IMR-90 (cell line): Measurements from ENCODE around the gene CPNE9. TPM values are rescaled to one million over a fixed set of nuclear protein-coding genes. Genes with fewer than 3 reads are reported as not detected.

Experiments used
- ATAC-seq: fragments of 200-7000 bp; cut with Tn5 transposase; 2 replicates; pipeline ENCODE4 v1.9.1; 2020; ENCODE audit warnings: low read depth, mild to moderate bottlenecking, moderate library complexity
- BruUV-seq: library from RNA; stranded (reverse); fragments of 400-500 nt; replicated peaks from 2 replicates; lab custom pipeline; 2021; lab: Mats Ljungman, UMichigan
- CTCF ChIA-PET: fragments of 300-600 bp; formaldehyde crosslinking; extraction: SDS; loops from one replicate; lab custom pipeline; 2021; ENCODE audit warnings: antibody characterized with exemption; lab: Yijun Ruan, JAX
- POLR2A ChIA-PET: fragments of 300-600 bp; sonication (Branson Sonifier 250); formaldehyde crosslinking; loops from one replicate; lab custom pipeline; 2022; ENCODE audit warnings: antibody characterized with exemption; ENCODE audit not compliant: unreplicated experiment; lab: Charles Lee
- DNase-seq: peaks from one replicate; pipeline ENCODE4 v3.0.0; 2013
- H2AFZ ChIP-seq: replicated peaks from 2 replicates; pipeline ENCODE3; 2013; ENCODE audit warnings: low read length, mild to moderate bottlenecking; ENCODE audit not compliant: poor library complexity
- H2AK5ac ChIP-seq: 2 replicates; pipeline ENCODE4 v1.6.1; 2013; ENCODE audit warnings: low read depth, low read length, inconsistent platforms
- H2AK9ac ChIP-seq: replicated peaks from 2 replicates; pipeline ENCODE3; 2013; ENCODE audit warnings: mild to moderate bottlenecking, low read depth, low read length, moderate library complexity; ENCODE audit not compliant: poor library complexity
- H2BK120ac ChIP-seq: 2 replicates; pipeline ENCODE4 v1.6.1; 2013; ENCODE audit warnings: low read depth, low read length, inconsistent platforms
- H2BK15ac ChIP-seq: 3 replicates; pipeline ENCODE4 v1.6.1; 2013; ENCODE audit warnings: low read depth, low read length, inconsistent platforms
- H2BK20ac ChIP-seq: 2 replicates; pipeline ENCODE4 v1.6.1; 2013; ENCODE audit warnings: low read depth, mild to moderate bottlenecking, inconsistent platforms, low read length, moderate library complexity
- H2BK5ac ChIP-seq: 2 replicates; pipeline ENCODE4 v1.6.1; 2013; ENCODE audit warnings: mild to moderate bottlenecking, low read depth, low read length, inconsistent platforms; ENCODE audit not compliant: poor library complexity, severe bottlenecking
- H3K14ac ChIP-seq: replicated peaks from 2 replicates; pipeline ENCODE4 v1.6.1; 2013; ENCODE audit warnings: low read depth, low read length, inconsistent platforms
- H3K18ac ChIP-seq: 2 replicates; pipeline ENCODE4 v1.6.1; 2013; ENCODE audit warnings: low read depth, low read length, control low read depth
- H3K23ac ChIP-seq: 2 replicates; pipeline ENCODE4 v1.6.1; 2013; ENCODE audit warnings: low read depth, low read length, inconsistent platforms
- H3K27ac ChIP-seq: 2 replicates; pipeline ENCODE4 v1.5.1; 2013; ENCODE audit warnings: mild to moderate bottlenecking, control low read depth, low read length; ENCODE audit not compliant: insufficient read depth
- H3K27me3 ChIP-seq: 2 replicates; pipeline ENCODE4 v1.6.1; 2013; ENCODE audit warnings: low read length; ENCODE audit not compliant: control insufficient read depth, insufficient read depth
- H3K36me3 ChIP-seq: 2 replicates; pipeline ENCODE4 v1.6.1; 2013; ENCODE audit warnings: low read length, mixed read lengths; ENCODE audit not compliant: control insufficient read depth, insufficient read depth
- H3K4ac ChIP-seq: 2 replicates; pipeline ENCODE4 v1.6.1; 2013; ENCODE audit warnings: low read depth, low read length, inconsistent platforms
- H3K4me1 ChIP-seq: 2 replicates; pipeline ENCODE4 v1.6.1; 2013; ENCODE audit warnings: low read length, mixed read lengths; ENCODE audit not compliant: control insufficient read depth, insufficient read depth
- H3K4me2 ChIP-seq: 2 replicates; pipeline ENCODE4 v1.6.1; 2013; ENCODE audit warnings: low read depth, mild to moderate bottlenecking, control low read depth, low read length, moderate library complexity
- H3K4me3 ChIP-seq: 2 replicates; pipeline ENCODE4 v1.5.1; 2013; ENCODE audit warnings: low read depth, mild to moderate bottlenecking, control low read depth, low read length, moderate library complexity; ENCODE audit not compliant: insufficient read depth
- H3K56ac ChIP-seq: 2 replicates; pipeline ENCODE4 v1.6.1; 2013; ENCODE audit warnings: low read length, inconsistent platforms; ENCODE audit not compliant: insufficient read depth; ENCODE audit errors: extremely low read depth
- H3K79me1 ChIP-seq, 2 experiments: 2 replicates each; pipeline ENCODE4 v1.6.1; 2013; ENCODE audit warnings: low read length in 2 of 2, inconsistent platforms in 1 of 2, low read depth in 1 of 2
- H3K9ac ChIP-seq: 2 replicates; pipeline ENCODE4 v1.6.1; 2013; ENCODE audit warnings: low read depth, low read length, control low read depth
- H3K9me1 ChIP-seq: 2 replicates; pipeline ENCODE4 v1.6.1; 2013; ENCODE audit warnings: low read length, inconsistent platforms; ENCODE audit not compliant: insufficient read depth
- H3K9me3 ChIP-seq: 2 replicates; pipeline ENCODE4 v1.6.1; 2013; ENCODE audit warnings: low read length; ENCODE audit not compliant: control insufficient read depth, insufficient read depth
- H4K20me1 ChIP-seq: 2 replicates; pipeline ENCODE4 v1.6.1; 2013; ENCODE audit warnings: low read length, inconsistent platforms; ENCODE audit not compliant: insufficient read depth
- H4K5ac ChIP-seq: 2 replicates; pipeline ENCODE4 v1.6.1; 2013; ENCODE audit warnings: mild to moderate bottlenecking, low read depth, low read length, control low read depth
- H4K8ac ChIP-seq, 2 experiments: 2 replicates each; pipeline ENCODE4 v1.6.1; 2013; ENCODE audit warnings: low read depth in 2 of 2, low read length in 2 of 2, control low read depth in 1 of 2, inconsistent platforms in 1 of 2
- H4K91ac ChIP-seq: 2 replicates; pipeline ENCODE4 v1.6.1; 2013; ENCODE audit warnings: low read depth, low read length, inconsistent platforms; ENCODE audit not compliant: insufficient read depth
- BHLHE40 ChIP-seq: fragments of 150-350 bp; IDR thresholded peaks from 2 replicates; pipeline ENCODE4 v1.6.1; 2016; ENCODE audit warnings: mild to moderate bottlenecking, low read depth, low read length
- CEBPB ChIP-seq: IDR thresholded peaks from 2 replicates; pipeline ENCODE4 v1.6.1; 2012; ENCODE audit warnings: low read depth, low read length, improper control_type of control experiment
- CHD1 ChIP-seq: IDR thresholded peaks from 2 replicates; pipeline ENCODE4 v1.6.1; 2012; ENCODE audit warnings: low read depth, low read length, improper control_type of control experiment
- FOS ChIP-seq: fragments of 150-350 bp; IDR thresholded peaks from 2 replicates; pipeline ENCODE4 v1.6.1; 2016; ENCODE audit warnings: low read depth, low read length
- MAFK ChIP-seq: IDR thresholded peaks from 2 replicates; pipeline ENCODE4 v1.6.1; 2012; ENCODE audit warnings: low read depth, low read length, improper control_type of control experiment
- MAZ ChIP-seq: IDR thresholded peaks from 2 replicates; pipeline ENCODE4 v1.6.1; 2012; ENCODE audit warnings: low read depth, mild to moderate bottlenecking, low read length, improper control_type of control experiment, moderate library complexity, borderline replicate concordance
- MXI1 ChIP-seq: IDR thresholded peaks from 2 replicates; pipeline ENCODE4 v1.6.1; 2012; ENCODE audit warnings: low read depth, mild to moderate bottlenecking, low read length, moderate library complexity, borderline replicate concordance
- NFE2L2 ChIP-seq: fragments of 150-350 bp; IDR thresholded peaks from 2 replicates; pipeline ENCODE4 v1.6.1; 2016; ENCODE audit warnings: low read depth, mild to moderate bottlenecking, low read length
- RCOR1 ChIP-seq: IDR thresholded peaks from 2 replicates; pipeline ENCODE4 v1.6.1; 2012; ENCODE audit warnings: mild to moderate bottlenecking, low read length, improper control_type of control experiment; ENCODE audit not compliant: insufficient replicate concordance
- RFX5 ChIP-seq: IDR thresholded peaks from 2 replicates; pipeline ENCODE4 v1.8.0; 2012; ENCODE audit warnings: low read depth, mild to moderate bottlenecking, low read length, moderate library complexity
- SMC3 ChIP-seq: fragments of 150-350 bp; IDR thresholded peaks from 2 replicates; pipeline ENCODE4 v1.6.1; 2016; ENCODE audit warnings: low read depth, mild to moderate bottlenecking, antibody characterized with exemption, low read length, moderate library complexity
- WGBS, 2 experiments: methylation state at CpG; one replicate each; pipeline versions ENCODE4 v1.1.5 to v1.1.7; 2013; ENCODE audit warnings: missing lambda C conversion rate in 2 of 2; ENCODE audit not compliant: insufficient read length in 1 of 2; ENCODE audit errors: extremely low coverage in 2 of 2; 5-methylcytosine and 5-hydroxymethylcytosine counted together
- dilution Hi-C: fragments of 300-500 bp; cut with HindIII; formaldehyde crosslinking; loops from one replicate; pipeline ENCODE4 v1.14.3; 2018; ENCODE audit warnings: low sequenced_read_pairs; ENCODE audit not compliant: unreplicated experiment
- in situ Hi-C: fragments of 300-500 bp; cut with MboI; formaldehyde crosslinking; loops from 3 replicates; pipeline ENCODE4 v1.14.3; 2019; ENCODE audit warnings: low sequenced_read_pairs, inconsistent platforms, mixed read lengths
- intact Hi-C: fragments of 100-400 bp; cut with micrococcal nuclease; formaldehyde crosslinking; loops from 2 replicates; pipeline ENCODE4 v1.10.0; 2022
- polyA plus RNA-seq, 3 experiments: library from polyadenylated mRNA; depleted of rRNA; stranded (reverse); fragments of >200 nt; gene quantifications; 2 replicates each; pipeline ENCODE4 v1.2.3, GENCODE V29; 2012; ENCODE audit warnings: low replicate concordance in 1 of 3
- total RNA-seq: library from RNA; depleted of rRNA; stranded (reverse); fragments of >200 nt; gene quantifications from 2 replicates; pipeline ENCODE4 v1.2.3, GENCODE V29; 2012
- TF ChIP-seq, protein P1 (sequence below): fragments of 150-350 bp; IDR thresholded peaks from 2 replicates; pipeline ENCODE4 v1.6.1; 2017; ENCODE audit warnings: mild to moderate bottlenecking, antibody characterized with exemption, low read length, low read depth
- TF ChIP-seq, protein P2 (sequence below): fragments of 150-350 bp; IDR thresholded peaks from 2 replicates; pipeline ENCODE4 v1.6.1; 2016; ENCODE audit warnings: low read depth, mild to moderate bottlenecking, low read length, moderate library complexity, borderline replicate concordance
- TF ChIP-seq, protein P3 (sequence below): conservative IDR thresholded peaks from 2 replicates; pipeline ENCODE4 v1.5.1; 2012; ENCODE audit warnings: mild to moderate bottlenecking, low read depth, low read length, improper control_type of control experiment

Gene CPNE9
- total and polyA plus RNA-seq, 2 of the 4 experiments (the other 2 are of a cell fraction): not detected

DNA sequence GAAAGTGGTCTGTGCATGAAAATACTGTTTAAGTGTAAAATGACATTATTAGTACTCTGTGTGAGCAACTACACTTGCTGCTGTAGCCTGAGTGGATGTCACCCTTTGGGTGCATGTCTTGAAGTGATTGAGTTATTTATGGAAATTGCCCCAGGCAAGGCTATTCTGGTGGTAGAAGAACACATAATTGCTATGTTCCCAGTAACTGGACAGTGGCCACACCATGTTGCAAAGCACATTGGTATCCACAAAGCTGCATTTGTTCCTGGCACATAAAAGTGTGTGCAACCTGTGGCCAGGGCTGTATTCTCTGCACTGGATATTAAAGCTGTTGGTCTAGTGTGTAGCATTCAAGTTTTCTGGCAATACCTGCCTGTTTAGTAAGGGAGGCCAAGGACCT is 30.6 kb upstream of the CPNE9 start (continued):
- TF ChIP-seq RFX5 (no peak), RCOR1 (no peak)

DNA sequence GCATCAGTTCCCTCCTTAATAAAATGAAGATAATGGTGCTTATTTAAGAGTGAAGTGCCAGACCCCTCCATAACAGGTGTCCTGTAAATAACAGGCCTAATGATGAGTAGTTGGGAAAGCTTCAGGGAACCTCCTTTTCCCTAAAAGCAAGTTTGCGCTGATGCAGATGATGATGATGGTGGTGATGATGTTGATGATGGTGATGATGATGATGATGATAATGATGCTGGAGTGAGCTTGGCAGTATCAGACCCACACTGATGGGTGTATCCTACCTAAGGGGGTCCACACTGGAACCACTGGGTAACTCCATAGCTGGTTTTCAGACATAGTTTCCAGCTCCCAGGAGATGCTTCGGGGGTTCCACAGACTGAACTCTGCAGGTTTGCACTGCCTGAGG is 29.9 kb upstream of the CPNE9 start:
- 100% methylated on average over 1 of the region's 2 CpGs; no CpG with 5 or more reads in 1 of the 2 experiments for WGBS, 2 experiments
- Histone ChIP-seq H3K36me3 (peaks cover 51% of the 10 kb centered on the region), H2AK5ac (no peak overlapping the region), H3K4me2 (no peak overlapping the region), H2BK15ac (no peak overlapping the region), H3K4ac (no peak overlapping the region), H4K20me1 (no peaks in the 10 kb centered on the region; the same call in 1 of the 2 replicates), H2AFZ (no peak overlapping the region), H3K9me1 (peaks cover 6% of the 10 kb centered on the region), H3K27ac (no peak overlapping the region), H3K23ac (no peak overlapping the region), H3K9ac (no peak overlapping the region), H3K18ac (no peak overlapping the region), H3K27me3 (no peaks in the 10 kb centered on the region), H2BK20ac (no peak overlapping the region), H3K9me3 (no peaks in the 10 kb centered on the region), H3K56ac (no peak overlapping the region), H2AK9ac (no peak overlapping the region), H3K79me1 (no peaks in the 10 kb centered on the region), H2BK5ac (no peak overlapping the region), H3K14ac (no peak overlapping the region), H4K5ac (no peak overlapping the region), H4K91ac (no peak overlapping the region), H4K8ac (no peak overlapping the region), H3K4me3 (no peak overlapping the region), H3K4me1 (peaks cover 3% of the 10 kb centered on the region), H2BK120ac (no peak overlapping the region)
- POLR2A ChIA-PET: no interaction called here
- CTCF ChIA-PET: no interaction called here
- dilution Hi-C loops: no loop called here
- no peak for ATAC-seq
- DNase-seq: no peak
- in situ Hi-C loops: loop anchor here (25.0 kb wide), 1 partner anchor 311 kb away; the partner anchor contains the start of gene THUMPD3
- BruUV-seq: no TSS peak
- intact Hi-C loops: no loop called here
- TF ChIP-seq BHLHE40: no peak
- TF ChIP-seq FOS: no peak
- TF ChIP-seq, protein P1, sequence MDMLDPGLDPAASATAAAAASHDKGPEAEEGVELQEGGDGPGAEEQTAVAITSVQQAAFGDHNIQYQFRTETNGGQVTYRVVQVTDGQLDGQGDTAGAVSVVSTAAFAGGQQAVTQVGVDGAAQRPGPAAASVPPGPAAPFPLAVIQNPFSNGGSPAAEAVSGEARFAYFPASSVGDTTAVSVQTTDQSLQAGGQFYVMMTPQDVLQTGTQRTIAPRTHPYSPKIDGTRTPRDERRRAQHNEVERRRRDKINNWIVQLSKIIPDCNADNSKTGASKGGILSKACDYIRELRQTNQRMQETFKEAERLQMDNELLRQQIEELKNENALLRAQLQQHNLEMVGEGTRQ: no peak
- TF ChIP-seq RCOR1: no peak
- TF ChIP-seq CHD1: no peak
- TF ChIP-seq NFE2L2: no peak
- TF ChIP-seq RFX5: no peak
- TF ChIP-seq MAFK: no peak
- TF ChIP-seq MAZ: no peak
- no peak for TF ChIP-seq CEBPB
- TF ChIP-seq SMC3: no peak
- TF ChIP-seq, protein P2, sequence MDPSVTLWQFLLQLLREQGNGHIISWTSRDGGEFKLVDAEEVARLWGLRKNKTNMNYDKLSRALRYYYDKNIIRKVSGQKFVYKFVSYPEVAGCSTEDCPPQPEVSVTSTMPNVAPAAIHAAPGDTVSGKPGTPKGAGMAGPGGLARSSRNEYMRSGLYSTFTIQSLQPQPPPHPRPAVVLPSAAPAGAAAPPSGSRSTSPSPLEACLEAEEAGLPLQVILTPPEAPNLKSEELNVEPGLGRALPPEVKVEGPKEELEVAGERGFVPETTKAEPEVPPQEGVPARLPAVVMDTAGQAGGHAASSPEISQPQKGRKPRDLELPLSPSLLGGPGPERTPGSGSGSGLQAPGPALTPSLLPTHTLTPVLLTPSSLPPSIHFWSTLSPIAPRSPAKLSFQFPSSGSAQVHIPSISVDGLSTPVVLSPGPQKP: no peak
- TF ChIP-seq, protein P3, sequence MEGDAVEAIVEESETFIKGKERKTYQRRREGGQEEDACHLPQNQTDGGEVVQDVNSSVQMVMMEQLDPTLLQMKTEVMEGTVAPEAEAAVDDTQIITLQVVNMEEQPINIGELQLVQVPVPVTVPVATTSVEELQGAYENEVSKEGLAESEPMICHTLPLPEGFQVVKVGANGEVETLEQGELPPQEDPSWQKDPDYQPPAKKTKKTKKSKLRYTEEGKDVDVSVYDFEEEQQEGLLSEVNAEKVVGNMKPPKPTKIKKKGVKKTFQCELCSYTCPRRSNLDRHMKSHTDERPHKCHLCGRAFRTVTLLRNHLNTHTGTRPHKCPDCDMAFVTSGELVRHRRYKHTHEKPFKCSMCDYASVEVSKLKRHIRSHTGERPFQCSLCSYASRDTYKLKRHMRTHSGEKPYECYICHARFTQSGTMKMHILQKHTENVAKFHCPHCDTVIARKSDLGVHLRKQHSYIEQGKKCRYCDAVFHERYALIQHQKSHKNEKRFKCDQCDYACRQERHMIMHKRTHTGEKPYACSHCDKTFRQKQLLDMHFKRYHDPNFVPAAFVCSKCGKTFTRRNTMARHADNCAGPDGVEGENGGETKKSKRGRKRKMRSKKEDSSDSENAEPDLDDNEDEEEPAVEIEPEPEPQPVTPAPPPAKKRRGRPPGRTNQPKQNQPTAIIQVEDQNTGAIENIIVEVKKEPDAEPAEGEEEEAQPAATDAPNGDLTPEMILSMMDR: no peak
- no peak for TF ChIP-seq MXI1
